Nephron progenitor cell (in vitro differentiated cells): ENCODE results near the gene DNAJB1.
A peak's percentile ranks its signal among the peaks of the same experiment; 100 is the strongest.
"Not testable (repeated sequence)": the region's sequence is repeated elsewhere in the genome, so short reads cannot be mapped to it uniquely, and the experiment has no call there.

Experiments used
- DNase-seq: peaks from one replicate; pipeline ENCODE4 v3.0.0; 2021
- H3K27ac Mint-ChIP-seq: 2 replicates; pipeline ENCODE4 v1.8.0; 2021; ENCODE audit warnings: mild to moderate bottlenecking, moderate library complexity, mixed read lengths
- H3K27me3 Mint-ChIP-seq: 2 replicates; pipeline ENCODE4 v1.8.0; 2021; ENCODE audit warnings: mild to moderate bottlenecking, low read depth, mixed read lengths; ENCODE audit not compliant: poor library complexity
- H3K36me3 Mint-ChIP-seq: 2 replicates; pipeline ENCODE4 v1.8.0; 2021; ENCODE audit warnings: low read depth, mixed read lengths
- H3K4me1 Mint-ChIP-seq: 2 replicates; pipeline ENCODE4 v1.8.0; 2021; ENCODE audit warnings: mixed read lengths
- H3K4me3 Mint-ChIP-seq: 2 replicates; pipeline ENCODE4 v1.8.0; 2021; ENCODE audit warnings: mild to moderate bottlenecking, moderate library complexity, mixed read lengths
- H3K9me3 Mint-ChIP-seq: 2 replicates; pipeline ENCODE4 v1.8.0; 2021; ENCODE audit warnings: mild to moderate bottlenecking, moderate library complexity, mixed read lengths
- TF ChIP-seq, protein P1 (sequence below): fragments of 200-600 bp; sonication (generic); IDR thresholded peaks from 2 replicates; pipeline ENCODE4 v1.5.0; 2021; ENCODE audit warnings: antibody characterized with exemption

Gene DNAJB1

DNA sequence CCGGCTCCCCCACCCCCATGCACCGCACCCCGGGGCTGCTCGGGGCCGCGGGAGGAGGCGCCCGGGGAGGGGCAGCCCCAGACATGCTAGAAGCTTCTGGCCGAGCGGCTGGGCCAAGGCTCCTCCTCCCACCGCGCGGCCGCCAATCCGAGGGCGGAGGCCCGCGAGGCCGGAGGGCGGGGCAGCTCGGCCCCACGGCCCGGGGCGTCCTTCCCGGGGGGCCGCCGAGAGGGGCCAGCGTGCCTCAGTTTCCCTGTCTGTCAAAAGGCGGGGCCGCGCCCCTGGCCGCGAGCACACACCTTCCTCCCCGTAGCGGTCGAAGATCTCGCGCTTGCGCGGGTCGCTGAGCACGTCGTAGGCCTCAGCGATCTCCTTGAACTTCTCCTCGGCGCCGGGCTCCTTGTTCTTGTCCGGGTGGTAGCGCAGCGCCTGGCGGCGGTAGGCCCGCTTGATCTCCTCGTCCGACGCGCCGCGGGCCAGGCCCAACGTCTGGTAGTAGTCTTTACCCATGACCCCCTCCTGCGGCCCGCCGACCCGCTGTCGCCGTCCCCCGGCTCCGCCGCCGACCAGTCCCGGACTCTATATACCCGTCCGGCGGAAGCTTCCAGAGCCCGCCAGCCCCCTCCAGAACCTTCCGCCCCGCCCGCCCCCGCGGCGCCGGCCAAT is at the start of gene DNAJB1:
TSS of gene DNAJB1 (minus strand) at position 558 of the 666 bp plus-strand sequence. CDS start at position 510, 48 bp downstream.
- H3K4me3 Mint-ChIP-seq, result peak within 1 kb of the TSS; percentile 93
- H3K36me3 Mint-ChIP-seq, result peaks cover 32% of the 10 kb centered on the region
- H3K4me1 Mint-ChIP-seq, result peaks cover 80% of the 10 kb centered on the region
- H3K27me3 Mint-ChIP-seq, result peaks cover 3% of the 10 kb centered on the region
- peak; percentile 72 for DNase-seq
- H3K27ac Mint-ChIP-seq, result peak within 1 kb of the TSS; percentile 97
- no peaks in the 10 kb centered on the region for H3K9me3 Mint-ChIP-seq
- TF ChIP-seq, protein P1, sequence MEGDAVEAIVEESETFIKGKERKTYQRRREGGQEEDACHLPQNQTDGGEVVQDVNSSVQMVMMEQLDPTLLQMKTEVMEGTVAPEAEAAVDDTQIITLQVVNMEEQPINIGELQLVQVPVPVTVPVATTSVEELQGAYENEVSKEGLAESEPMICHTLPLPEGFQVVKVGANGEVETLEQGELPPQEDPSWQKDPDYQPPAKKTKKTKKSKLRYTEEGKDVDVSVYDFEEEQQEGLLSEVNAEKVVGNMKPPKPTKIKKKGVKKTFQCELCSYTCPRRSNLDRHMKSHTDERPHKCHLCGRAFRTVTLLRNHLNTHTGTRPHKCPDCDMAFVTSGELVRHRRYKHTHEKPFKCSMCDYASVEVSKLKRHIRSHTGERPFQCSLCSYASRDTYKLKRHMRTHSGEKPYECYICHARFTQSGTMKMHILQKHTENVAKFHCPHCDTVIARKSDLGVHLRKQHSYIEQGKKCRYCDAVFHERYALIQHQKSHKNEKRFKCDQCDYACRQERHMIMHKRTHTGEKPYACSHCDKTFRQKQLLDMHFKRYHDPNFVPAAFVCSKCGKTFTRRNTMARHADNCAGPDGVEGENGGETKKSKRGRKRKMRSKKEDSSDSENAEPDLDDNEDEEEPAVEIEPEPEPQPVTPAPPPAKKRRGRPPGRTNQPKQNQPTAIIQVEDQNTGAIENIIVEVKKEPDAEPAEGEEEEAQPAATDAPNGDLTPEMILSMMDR, result no peak

DNA sequence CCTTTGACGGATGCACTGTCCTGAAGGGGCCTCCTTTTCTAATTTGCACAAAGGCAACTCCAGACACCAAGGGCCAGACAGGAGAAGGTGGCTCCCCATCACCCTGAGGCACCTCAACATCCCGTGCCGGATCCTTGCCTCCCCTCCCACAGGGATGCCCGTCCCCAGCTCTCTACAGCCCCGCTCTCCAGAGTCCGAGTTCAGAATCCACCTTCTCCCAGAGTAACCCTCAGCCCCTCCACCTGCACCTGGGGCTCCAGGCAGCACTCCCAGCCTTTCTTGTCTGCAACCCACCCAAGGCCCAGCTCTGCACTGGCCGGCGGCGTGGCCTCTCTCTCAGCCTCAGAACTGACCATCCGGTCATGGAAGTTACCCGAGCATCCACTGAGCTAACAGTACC is 48.9 kb upstream of the DNAJB1 start:
- Mint-ChIP-seq H3K27ac (peak overlapping the region; percentile 75), H3K4me3 (no peak overlapping the region), H3K4me1 (peaks cover 25% of the 10 kb centered on the region), H3K27me3 (no peaks in the 10 kb centered on the region), H3K36me3 (peaks cover 9% of the 10 kb centered on the region), H3K9me3 (no peaks in the 10 kb centered on the region)
- DNase-seq, result no peak
- TF ChIP-seq, protein P1, result no peak

DNA sequence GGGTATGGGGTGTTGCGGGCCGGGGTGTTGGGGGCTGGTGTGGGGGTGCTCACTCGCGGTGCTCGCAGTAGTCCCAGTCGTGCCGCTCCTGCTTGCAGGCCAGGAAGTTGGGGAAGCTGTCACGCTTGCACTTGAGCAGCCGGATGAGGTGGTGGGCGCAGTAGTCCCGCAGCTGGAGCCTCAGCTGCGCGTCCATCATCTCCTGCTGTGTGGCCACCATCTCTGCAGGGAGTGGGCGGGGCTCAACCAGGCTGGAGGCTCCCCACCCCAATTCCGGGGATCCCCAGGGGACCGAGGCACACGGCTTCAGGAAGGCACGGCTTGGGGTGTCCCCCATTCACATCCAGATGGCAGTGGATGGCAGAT is 48.5 kb upstream of the DNAJB1 start:
- Mint-ChIP-seq H3K9me3 (no peaks in the 10 kb centered on the region), H3K4me3 (no peak overlapping the region), H3K4me1 (peaks cover 25% of the 10 kb centered on the region)

DNA sequence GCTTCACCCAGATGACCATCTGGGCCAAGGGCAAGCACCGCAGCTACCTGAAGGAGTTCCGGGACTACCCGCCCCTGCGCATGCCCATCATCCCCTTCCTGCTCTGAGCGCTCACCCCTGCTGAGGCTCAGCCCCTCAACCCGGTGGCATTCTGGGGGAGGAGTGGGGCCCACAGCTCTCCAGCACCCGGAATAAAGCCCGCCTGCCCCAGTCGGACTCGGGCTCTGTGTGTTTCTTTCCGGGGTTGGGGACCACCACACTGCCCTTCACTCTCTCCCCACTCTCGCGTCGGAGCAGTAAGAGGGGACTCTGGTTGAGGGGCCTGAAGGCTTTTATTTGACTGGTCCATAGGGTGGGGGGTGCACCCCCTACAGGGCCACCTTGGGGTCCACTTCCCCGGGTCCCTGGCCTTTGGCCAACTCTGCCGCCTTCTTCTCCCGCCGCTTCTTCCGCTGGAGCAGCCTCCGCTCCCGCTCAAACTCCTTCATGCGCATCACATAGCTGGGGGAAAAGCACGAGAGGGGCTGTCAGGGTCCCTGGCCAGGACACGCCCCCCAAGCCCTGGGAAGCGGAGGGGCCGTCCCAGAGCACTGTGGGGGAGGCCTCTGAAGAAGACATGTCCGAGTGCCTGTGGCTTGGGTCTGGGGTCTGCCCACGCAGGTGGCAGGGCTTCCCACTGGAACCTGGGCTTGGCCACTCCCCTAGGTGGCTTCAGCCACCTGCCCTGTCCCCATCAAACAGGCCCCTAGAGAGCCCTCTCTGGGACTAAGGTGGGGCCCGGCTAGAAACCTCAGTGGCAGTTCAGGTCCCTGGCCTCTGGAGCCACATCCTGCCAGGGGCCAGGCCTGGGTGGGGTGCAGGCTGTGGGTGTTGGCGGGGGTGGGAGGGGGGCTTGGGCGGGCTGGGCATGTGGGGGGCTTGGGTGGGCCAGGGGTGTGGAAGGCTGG is 47.8 kb upstream of the DNAJB1 start:
- H3K4me3 Mint-ChIP-seq, result no peak overlapping the region
- no peak overlapping the region for H3K27ac Mint-ChIP-seq
- H3K36me3 Mint-ChIP-seq, result peaks cover 9% of the 10 kb centered on the region
- peaks cover 22% of the 10 kb centered on the region for H3K4me1 Mint-ChIP-seq
- H3K27me3 Mint-ChIP-seq, result no peaks in the 10 kb centered on the region
- no peak for DNase-seq
- TF ChIP-seq, protein P1, result no peak
- no peaks in the 10 kb centered on the region for H3K9me3 Mint-ChIP-seq

More for the DNA sequence above, 48.5 kb upstream of the DNAJB1 start:
- peaks cover 9% of the 10 kb centered on the region for H3K36me3 Mint-ChIP-seq
- no peak overlapping the region for H3K27ac Mint-ChIP-seq
- no peaks in the 10 kb centered on the region for H3K27me3 Mint-ChIP-seq
- DNase-seq, result no peak
- TF ChIP-seq, protein P1, result no peak

DNA sequence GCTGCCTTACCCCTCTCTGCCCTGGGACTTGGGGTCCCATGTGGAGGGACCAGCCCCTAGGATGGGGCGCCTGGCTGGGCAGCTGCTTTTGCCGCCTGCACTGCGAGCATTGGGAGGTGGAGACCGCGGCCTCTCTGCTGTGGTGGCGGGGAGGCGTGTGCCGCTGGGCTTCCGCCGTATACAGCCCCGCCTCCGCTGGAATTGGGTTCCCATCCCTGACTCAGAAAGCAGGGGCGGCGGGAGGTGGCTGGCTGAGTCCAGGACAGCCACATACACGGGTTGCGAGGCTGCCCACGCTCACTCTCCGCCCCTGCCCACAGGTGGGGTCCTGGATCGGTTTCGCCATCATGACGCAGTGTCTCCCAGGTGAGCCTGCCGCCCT is 47.1 kb upstream of the DNAJB1 start:
- TF ChIP-seq, protein P1, result no peak
- Mint-ChIP-seq H3K27me3 (no peaks in the 10 kb centered on the region), H3K9me3 (no peaks in the 10 kb centered on the region), H3K4me3 (no peak overlapping the region), H3K27ac (no peak overlapping the region), H3K36me3 (peaks cover 9% of the 10 kb centered on the region), H3K4me1 (peaks cover 19% of the 10 kb centered on the region)
- DNase-seq, result no peak

DNA sequence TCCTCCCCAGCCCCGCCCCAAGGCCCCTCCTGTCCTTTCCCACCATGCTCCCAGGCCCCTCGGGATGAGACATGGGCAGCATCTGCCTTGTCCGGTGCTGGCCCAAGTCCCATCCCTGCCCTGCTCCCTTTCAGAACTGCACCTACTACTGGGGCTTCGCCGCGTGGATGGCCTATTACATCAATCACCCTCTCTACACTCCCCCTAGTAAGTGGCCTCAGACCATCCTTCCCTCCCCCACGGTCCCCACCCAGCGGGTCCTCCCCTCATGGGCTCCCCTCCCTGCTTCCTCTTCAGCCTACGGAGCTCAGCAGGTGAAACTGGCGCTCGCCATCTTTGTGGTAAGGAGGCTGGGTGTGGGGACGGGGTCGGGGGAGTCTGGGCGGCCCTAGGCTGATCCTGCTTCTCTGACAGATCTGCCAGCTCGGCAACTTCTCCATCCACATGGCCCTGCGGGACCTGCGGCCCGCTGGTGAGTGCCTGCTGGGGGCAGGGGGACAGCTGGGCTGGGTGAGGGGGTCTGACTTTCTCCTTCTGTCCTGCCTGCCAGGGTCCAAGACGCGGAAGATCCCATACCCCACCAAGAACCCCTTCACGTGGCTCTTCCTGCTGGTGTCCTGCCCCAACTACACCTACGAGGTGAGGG is 46.6 kb upstream of the DNAJB1 start:
- H3K36me3 Mint-ChIP-seq, H3K4me3 Mint-ChIP-seq, H3K9me3 Mint-ChIP-seq: not testable (repeated sequence)

More for the DNA sequence above, 46.6 kb upstream of the DNAJB1 start:
- H3K27ac Mint-ChIP-seq, DNase-seq, H3K27me3 Mint-ChIP-seq: not testable (repeated sequence)
- peaks cover 20% of the 10 kb centered on the region for H3K4me1 Mint-ChIP-seq
